Parathyroid adenoma (tissue), 2 donors: ENCODE results near the gene PRELP.
A peak's percentile ranks its signal among the peaks of the same experiment; 100 is the strongest.

Experiments
- H2AFZ ChIP-seq: fragments of 300-600 bp; sonication (generic); one replicate; pipeline ENCODE4 v1.7.0; 2017; ENCODE audit warnings: antibody characterized with exemption, mild to moderate bottlenecking
- H3K27ac ChIP-seq: fragments of 300-600 bp; sonication (generic); one replicate; pipeline ENCODE4 v1.7.0; 2017
- H3K27me3 ChIP-seq: fragments of 300-600 bp; sonication (generic); one replicate; pipeline ENCODE4 v1.7.0; 2017; ENCODE audit warnings: low read length; ENCODE audit not compliant: control insufficient read depth, insufficient read depth
- H3K36me3 ChIP-seq: fragments of 300-600 bp; sonication (generic); one replicate; pipeline ENCODE4 v1.7.0; 2017; ENCODE audit warnings: low read length; ENCODE audit not compliant: control insufficient read depth, insufficient read depth
- H3K4me1 ChIP-seq: fragments of 300-600 bp; sonication (generic); one replicate; pipeline ENCODE4 v1.7.0; 2017; ENCODE audit warnings: control low read depth
- H3K4me2 ChIP-seq: fragments of 300-600 bp; sonication (generic); one replicate; pipeline ENCODE4 v1.7.0; 2017; ENCODE audit warnings: low read length
- H3K4me3 ChIP-seq: fragments of 300-600 bp; sonication (generic); one replicate; pipeline ENCODE4 v1.7.0; 2017; ENCODE audit warnings: low read depth, low read length
- H3K79me2 ChIP-seq: fragments of 300-600 bp; sonication (generic); one replicate; pipeline ENCODE4 v1.7.0; 2017; ENCODE audit warnings: control low read depth
- H3K9ac ChIP-seq: fragments of 300-600 bp; sonication (generic); one replicate; pipeline ENCODE4 v1.7.0; 2017; ENCODE audit warnings: mild to moderate bottlenecking
- H3K9me3 ChIP-seq: fragments of 300-600 bp; sonication (generic); one replicate; pipeline ENCODE4 v1.7.0; 2017; ENCODE audit warnings: low read length; ENCODE audit not compliant: control insufficient read depth
- CTCF ChIP-seq: fragments of 300-600 bp; sonication (generic); IDR thresholded peaks from one replicate; pipeline ENCODE4 v1.7.0; 2017; ENCODE audit warnings: antibody characterized with exemption, mild to moderate bottlenecking
- donor health status: primary hyperparathyroidism.

The PRELP gene

GRCh38 chr1:203470240-203470639 lies 5.4 kb upstream of the PRELP start:
- Histone ChIP-seq H3K4me1 (no peaks in the 10 kb centered on the region), H3K4me3 (no peak overlapping the region), H3K9ac (no peak overlapping the region), H3K9me3 (no peaks in the 10 kb centered on the region), H3K27ac (no peak overlapping the region), H3K36me3 (no peaks in the 10 kb centered on the region), H3K27me3 (no peaks in the 10 kb centered on the region), H2AFZ (no peak overlapping the region), H3K79me2 (no peaks in the 10 kb centered on the region), H3K4me2 (no peak overlapping the region)
- TF ChIP-seq CTCF: no peak

GRCh38 chr1:203471841-203472240 lies 3.8 kb upstream of the PRELP start:
- no peak for TF ChIP-seq CTCF

GRCh38 chr1:203473281-203473680 lies 2.3 kb upstream of the PRELP start:
- no peaks in the 10 kb centered on the region for H3K79me2 ChIP-seq
- no peak overlapping the region for H3K4me3 ChIP-seq
- no peaks in the 10 kb centered on the region for H3K27me3 ChIP-seq
- no peak overlapping the region for H3K9ac ChIP-seq
- no peaks in the 10 kb centered on the region for H3K4me1 ChIP-seq
- no peak for TF ChIP-seq CTCF
- H3K36me3 ChIP-seq: no peaks in the 10 kb centered on the region
- no peak overlapping the region for H2AFZ ChIP-seq
- no peak overlapping the region for H3K27ac ChIP-seq
- H3K4me2 ChIP-seq: no peak overlapping the region
- H3K9me3 ChIP-seq: no peaks in the 10 kb centered on the region

More at GRCh38 chr1:203471841-203472240, 3.8 kb upstream of the PRELP start:
- no peak overlapping the region for H3K27ac ChIP-seq
- no peak overlapping the region for H2AFZ ChIP-seq
- no peaks in the 10 kb centered on the region for H3K36me3 ChIP-seq
- no peak overlapping the region for H3K4me3 ChIP-seq
- H3K9ac ChIP-seq: no peak overlapping the region
- no peaks in the 10 kb centered on the region for H3K79me2 ChIP-seq
- no peaks in the 10 kb centered on the region for H3K4me1 ChIP-seq
- no peaks in the 10 kb centered on the region for H3K27me3 ChIP-seq
- no peaks in the 10 kb centered on the region for H3K9me3 ChIP-seq
- no peak overlapping the region for H3K4me2 ChIP-seq

- Histone ChIP-seq H3K4me3 (no peak overlapping the region), H3K27me3 (no peaks in the 10 kb centered on the region), H3K9ac (no peak overlapping the region), H3K9me3 (no peaks in the 10 kb centered on the region), H3K36me3 (no peaks in the 10 kb centered on the region), H2AFZ (no peak overlapping the region), H3K4me2 (no peak overlapping the region), H3K27ac (no peak overlapping the region), H3K79me2 (no peaks in the 10 kb centered on the region), H3K4me1 (no peaks in the 10 kb centered on the region)
- no peak for TF ChIP-seq CTCF
These were observed 1.8 kb upstream of the PRELP start for GRCh38 chr1:203473781-203474305.

GRCh38 chr1:203476216-203476814 lies 709 bp downstream of the PRELP start:
- H3K9ac ChIP-seq: no peak overlapping the region
- no peak overlapping the region for H3K4me2 ChIP-seq
- H3K27me3 ChIP-seq: no peaks in the 10 kb centered on the region
- no peak overlapping the region for H3K27ac ChIP-seq
- TF ChIP-seq CTCF: no peak
- peaks cover 2% of the 10 kb centered on the region for H3K4me1 ChIP-seq
- no peaks in the 10 kb centered on the region for H3K9me3 ChIP-seq
- H3K4me3 ChIP-seq: peak overlapping the region; percentile 11
- no peak overlapping the region for H2AFZ ChIP-seq
- H3K36me3 ChIP-seq: no peaks in the 10 kb centered on the region
- H3K79me2 ChIP-seq: no peaks in the 10 kb centered on the region
